Epithelial cell of esophagus (primary cell): ENCODE data around the gene SPIRE1.

Experiments
- DNase-seq: peaks from one replicate; pipeline ENCODE4 v3.0.0; 2010; ENCODE audit warnings: low read depth
- H3K4me3 ChIP-seq: 2 replicates; pipeline ENCODE4 v1.5.1; 2011; ENCODE audit warnings: mild to moderate bottlenecking, low read length, control low read depth
- CTCF ChIP-seq: IDR thresholded peaks from 2 replicates; pipeline ENCODE4 v1.5.1; 2011; ENCODE audit warnings: low read depth, mild to moderate bottlenecking, low read length, control low read depth, inconsistent platforms; ENCODE audit not compliant: insufficient read depth; ENCODE audit errors: missing control alignments

The SPIRE1 gene

DNA sequence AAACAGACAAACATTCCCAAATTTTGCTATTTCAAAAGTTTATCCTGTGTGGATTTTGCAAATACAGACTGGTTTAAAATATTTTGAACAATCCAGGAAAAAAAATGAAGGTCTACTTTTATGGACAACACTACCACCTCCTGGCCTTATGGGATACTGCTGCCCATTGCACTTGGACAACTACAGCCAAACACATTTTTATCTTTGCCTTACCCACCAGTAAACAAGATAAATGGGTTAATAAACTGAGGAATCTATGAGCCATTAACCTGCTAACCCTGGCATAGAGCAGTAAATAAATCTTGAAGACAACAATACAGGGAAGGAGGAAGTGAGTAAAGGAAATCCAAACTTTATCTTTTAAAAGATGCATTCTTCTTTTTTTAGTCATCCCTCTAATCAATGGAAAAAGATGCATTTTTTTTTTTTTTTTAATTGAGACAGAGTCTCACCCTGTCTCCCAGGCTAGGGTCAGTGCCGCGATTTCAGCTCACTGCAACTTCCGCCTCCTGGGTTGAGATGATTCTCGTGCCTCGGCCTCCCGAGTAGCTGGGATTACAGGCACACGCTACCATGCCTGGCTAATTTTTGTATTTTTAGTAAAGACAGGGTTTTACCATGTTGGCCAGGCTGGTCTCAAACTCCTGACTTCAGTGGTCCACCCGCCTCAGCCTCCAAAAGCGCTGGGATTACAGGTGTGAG lies 2.1 kb upstream of the SPIRE1 start:
- H3K4me3 ChIP-seq: no peak overlapping the region
- peak; percentile 92 for TF ChIP-seq CTCF
- peak; percentile 71 for DNase-seq

DNA sequence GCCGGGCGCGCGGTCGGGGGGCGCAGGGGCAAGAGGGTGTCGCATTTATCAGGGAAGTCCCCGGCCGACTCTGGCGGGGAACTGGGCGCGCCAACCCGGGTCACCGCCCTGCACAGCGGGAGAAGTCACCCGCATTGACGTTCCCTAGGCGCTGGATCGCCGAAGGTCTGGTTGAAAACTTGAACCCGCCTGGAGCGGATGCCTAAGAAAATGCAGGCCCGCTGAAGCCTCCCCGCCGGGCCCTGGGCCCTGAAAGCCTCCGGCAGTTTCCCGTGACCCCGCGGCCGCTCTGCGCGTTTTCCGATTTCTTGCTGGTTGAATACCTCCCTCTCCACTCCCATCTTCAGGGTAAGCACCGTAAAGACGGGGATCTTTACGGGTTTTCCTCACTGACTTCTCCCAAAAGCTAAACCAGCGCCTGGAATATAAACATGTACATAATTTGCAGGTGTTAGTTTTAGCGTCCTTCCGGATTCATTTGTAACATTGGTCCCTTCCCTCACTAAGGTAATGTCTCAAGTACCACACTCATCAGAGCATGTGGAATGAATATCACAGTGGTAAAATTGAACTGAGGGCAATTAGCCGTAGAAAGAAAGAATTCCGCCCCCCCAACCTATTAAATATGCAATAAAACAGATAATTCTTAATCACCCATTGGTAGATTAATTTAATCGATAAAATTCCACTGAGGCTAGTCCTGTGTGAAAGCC lies 675 bp upstream of the SPIRE1 start:
- no peak for TF ChIP-seq CTCF
- peak; percentile 42 for DNase-seq
- peak overlapping the region; percentile 49 for H3K4me3 ChIP-seq

GRCh38 chr18:12656938-12657683 lies 796 bp downstream of the SPIRE1 start:
- peak; percentile 57 for DNase-seq

DNA sequence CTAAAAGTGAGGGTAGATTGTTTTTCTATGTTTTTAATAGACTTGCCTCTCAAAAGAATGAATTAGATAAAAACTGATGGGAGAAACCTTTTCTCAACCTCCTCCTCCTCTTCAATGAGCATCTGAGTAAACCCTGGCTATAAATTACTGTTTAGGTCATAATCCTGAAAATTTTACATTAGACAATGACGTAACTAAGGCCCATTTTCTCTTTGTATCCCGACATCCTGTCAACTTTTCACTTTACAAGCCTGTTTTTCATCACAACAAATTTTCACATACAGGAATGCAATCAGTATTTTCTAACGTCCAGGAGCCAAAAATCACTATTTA lies 1.3 kb downstream of the SPIRE1 start:
- H3K4me3 ChIP-seq: peak overlapping the region; percentile 82
- DNase-seq: no peak
- no peak for TF ChIP-seq CTCF

More at GRCh38 chr18:12656938-12657683, 796 bp downstream of the SPIRE1 start:
- peak overlapping the region; percentile 82 for H3K4me3 ChIP-seq
- TF ChIP-seq CTCF: no peak

GRCh38 chr18:12654971-12655370 lies 2.9 kb downstream of the SPIRE1 start:
- TF ChIP-seq CTCF: no peak
- H3K4me3 ChIP-seq: no peak overlapping the region
- no peak for DNase-seq

- peak; percentile 20 for DNase-seq
- no peak overlapping the region for H3K4me3 ChIP-seq
- TF ChIP-seq CTCF: no peak
Measured at GRCh38 chr18:12652861-12653401, 5.0 kb downstream of the SPIRE1 start.
